GM19238 (cell line): ENCODE data around the gene C1orf159.
A peak's percentile ranks its signal among the peaks of the same experiment; 100 is the strongest.

Experiments used
- DNase-seq: peaks from one replicate; pipeline ENCODE4 v3.0.0; 2011; ENCODE audit warnings: low spot score; ENCODE audit not compliant: insufficient read length

Gene C1orf159

DNA sequence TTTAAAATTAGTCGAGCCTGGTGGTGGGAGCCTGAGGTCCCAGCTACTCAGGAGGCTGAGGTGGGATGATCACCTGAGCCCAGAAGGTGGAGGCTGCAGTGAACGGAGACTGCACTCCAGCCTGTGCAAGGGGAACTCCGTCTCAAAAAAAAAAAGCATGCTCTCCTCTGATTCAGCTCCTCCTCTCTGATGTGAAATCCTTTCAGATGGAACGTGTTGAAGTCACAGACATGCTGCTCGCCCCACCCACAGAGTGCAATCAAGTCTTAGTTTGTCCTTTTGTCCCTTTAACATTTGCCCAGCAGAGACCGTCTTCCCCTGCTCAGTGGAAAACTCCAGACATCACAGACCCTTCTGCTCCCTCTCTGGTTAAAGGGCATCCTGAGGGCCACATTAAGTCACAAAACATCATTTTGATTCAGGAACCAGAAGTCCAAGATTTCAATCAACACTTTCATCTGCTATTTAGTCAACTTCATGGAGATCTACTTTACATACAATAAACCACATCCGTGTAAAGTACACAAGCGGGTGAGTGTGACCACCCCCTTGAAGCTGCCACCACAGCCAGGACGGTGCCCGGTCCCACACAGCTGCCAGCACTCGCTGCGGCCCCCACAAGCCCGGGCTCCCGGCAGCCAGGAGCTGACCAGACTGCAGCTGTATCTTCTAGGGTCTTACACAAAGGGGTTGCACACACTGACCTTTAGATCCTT is 22.8 kb downstream of the C1orf159 start:
- DNase-seq = no peak

DNA sequence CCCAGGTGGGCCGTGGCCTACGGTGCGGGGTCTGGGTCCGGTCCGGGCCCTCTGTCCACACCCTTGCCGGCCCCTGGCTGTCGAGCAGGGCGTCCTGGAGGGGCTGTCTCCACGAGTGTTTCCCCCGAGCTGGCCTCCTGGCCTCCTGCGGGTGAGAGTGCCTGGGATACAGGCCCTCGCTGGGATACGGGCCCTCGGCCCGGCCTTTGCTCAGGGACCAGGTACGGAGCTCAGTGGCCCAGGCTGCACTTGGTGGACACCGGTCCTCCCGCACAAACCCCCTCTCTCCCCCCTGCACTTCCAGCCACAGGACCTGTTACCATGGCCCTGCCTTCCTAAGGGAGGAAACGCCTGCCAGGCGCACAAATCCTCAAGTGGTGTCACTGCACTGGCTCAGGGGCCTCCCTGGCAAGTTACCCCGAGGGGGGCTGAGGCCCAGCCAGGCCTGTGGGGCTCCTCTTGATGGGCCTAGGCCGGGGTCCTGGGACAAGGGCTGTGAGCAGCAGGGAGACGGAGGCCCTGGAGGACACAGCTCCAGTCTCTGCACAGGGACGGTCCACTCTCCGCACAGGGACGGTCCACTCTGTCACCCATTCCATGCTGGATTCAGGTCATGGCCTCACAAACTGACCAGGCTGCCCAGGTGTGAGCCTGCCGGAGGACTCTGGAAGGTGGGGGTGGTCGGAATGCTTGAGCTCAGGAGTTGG is 23.6 kb downstream of the C1orf159 start:
- DNase-seq = no peak

DNA sequence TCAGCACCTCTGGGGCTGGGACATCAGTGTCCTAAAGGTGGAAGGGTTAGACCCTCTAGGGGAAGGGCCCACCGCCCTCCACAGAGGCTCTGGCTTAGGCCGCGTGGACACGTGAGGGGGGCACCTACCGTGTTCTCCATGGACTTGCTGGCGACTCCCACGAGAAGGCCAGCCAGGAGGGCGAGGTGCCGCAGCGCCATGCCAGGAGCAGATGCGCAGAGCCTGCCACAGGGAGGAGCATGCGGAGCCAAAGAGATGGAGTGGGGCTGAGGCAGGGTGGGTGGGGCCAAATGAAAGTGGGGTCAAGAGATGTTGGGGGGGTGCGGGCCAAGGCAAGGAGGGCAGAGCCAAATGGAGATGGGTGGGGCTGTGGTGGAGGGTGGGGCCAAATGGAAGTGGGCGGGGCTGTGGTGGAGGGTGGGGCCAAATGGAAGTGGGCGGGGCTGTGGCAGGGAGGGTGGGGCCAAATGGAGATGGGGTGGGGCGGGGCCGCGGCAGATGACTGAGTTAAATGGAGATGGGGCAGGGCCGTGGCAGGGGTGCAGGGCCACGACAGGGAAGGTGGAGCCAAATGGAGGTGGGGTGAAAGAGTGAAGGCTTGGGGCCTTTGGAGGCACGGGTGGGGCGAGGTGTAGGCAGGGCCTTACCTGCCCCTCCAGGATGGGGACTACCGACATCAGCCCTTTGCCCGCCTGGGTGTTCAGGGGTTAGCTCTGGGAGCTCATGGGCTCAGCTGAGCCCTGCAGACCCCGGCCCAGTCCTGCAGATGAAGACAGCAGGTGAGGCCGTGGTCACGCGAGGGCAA is 24.3 kb downstream of the C1orf159 start:
- DNase-seq = peak; percentile 10

DNA sequence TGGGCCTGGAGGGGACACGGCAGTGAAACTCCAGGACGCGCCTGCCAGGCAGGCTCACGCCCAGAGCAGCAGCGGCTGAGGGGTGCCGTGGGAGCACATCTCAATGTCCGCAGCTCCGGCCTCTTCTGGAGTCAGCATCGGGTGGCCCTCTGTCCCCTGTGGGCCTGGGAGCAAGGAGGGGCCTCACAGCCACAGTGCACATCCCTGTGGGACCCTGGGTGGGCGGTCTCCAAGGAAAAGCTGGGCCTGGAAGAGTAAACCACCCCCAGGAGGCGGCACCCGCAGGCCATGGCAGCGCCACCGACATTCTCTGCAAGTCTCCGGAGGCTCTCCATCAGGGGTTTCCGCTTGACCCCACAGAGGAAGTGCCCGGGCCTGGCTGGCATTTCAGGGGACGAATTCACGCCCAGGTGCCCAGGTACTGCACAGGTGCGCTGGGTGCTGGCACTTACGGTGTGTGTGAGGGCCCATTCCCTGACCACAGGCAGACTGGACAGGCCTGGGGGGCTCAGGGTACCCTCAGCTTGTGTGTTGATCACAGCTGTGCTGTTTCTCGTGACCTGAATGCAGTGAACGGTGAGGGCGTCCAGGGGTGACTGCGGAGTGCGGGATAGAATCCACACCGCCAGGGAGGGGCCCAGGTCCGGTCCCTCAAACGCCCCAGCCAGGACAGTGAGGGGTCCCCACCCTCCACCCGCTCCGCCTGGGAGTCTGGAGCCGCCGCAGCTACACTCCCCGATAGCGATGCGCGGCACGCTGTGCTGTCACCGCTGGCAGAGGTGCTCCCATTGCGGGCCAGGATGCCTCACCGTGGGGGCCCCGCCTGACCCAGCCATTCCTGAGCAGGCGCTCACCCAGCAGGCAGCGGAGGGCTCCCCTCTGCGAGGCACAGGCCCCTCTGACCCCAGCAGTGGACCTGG is 25.2 kb downstream of the C1orf159 start:
- DNase-seq = peak; percentile 5

DNA sequence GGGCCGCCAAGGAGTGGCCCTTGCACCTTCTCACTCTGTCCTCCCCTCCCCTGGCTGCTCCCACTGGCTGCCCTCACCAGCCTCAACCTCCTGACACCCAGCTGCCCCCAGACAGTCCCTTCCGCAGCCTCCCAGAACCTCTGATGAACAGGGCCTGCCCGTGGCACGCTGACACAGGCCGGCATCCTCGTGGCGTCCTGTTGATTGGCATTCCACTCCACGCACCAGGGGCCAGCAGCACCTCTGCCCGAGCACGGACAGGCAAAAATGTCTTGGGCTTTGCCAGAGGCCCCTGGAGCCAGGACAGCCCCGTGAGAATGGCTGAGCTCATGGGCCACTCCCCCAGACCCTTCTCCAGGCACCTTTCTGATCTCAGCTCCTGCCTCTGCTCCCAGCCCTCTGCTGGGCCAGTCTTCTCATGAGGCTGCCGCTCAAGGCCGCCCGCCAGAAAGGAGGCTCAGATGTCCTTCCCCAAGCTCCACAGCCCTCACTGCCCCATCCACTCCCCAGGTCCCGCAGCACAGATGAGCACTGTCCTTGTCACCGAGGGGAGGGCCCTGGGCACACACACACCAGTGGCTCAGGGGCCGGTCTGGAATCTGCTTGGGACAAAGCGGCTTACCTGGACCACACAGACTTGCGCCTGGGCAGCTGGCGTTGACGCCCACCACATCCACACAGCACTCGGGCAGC is 26.0 kb downstream of the C1orf159 start:
- peak; percentile 5 for DNase-seq

DNA sequence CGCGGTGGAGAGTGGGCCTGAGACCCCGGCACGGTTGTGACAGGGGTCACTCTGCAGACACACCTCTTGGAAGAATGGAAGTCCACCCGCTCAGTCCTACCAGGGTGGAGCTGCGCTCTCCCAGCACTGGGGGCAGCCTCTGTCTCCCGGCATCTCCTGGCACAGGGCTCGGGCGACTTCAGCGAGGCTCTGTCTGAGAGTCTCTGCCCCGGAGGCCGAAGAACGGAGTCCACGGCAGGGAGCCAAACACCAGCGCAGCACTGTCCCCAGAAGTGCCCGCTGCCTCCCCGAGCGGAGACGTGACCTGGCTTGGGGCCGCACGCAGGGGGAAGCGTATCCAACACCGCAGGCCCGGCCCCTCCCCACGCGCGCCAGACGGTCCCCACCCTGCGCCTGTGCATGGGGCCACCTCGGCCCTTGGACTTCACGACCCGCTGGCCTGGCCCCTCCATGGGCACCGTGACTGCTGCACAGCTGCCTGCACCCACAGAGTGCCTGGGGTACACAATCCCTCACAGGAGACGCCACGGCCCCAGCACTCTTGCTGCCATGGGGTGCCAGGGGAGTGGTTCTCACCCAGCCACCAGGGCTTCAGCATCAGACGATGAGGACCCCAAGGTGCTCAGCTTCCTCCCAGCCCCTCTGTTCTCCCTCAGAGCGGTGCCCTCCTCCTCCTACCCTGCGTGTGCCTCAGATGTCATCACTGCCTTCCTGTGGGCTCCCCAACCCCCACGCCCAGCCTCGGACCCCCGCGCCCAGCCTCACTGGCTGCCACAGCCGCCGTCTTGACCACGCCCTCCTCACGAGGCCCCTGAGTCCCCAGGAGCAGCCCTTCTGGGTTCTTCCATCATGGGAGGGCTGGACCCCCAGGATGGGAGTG is 26.8 kb downstream of the C1orf159 start:
- no peak for DNase-seq

DNA sequence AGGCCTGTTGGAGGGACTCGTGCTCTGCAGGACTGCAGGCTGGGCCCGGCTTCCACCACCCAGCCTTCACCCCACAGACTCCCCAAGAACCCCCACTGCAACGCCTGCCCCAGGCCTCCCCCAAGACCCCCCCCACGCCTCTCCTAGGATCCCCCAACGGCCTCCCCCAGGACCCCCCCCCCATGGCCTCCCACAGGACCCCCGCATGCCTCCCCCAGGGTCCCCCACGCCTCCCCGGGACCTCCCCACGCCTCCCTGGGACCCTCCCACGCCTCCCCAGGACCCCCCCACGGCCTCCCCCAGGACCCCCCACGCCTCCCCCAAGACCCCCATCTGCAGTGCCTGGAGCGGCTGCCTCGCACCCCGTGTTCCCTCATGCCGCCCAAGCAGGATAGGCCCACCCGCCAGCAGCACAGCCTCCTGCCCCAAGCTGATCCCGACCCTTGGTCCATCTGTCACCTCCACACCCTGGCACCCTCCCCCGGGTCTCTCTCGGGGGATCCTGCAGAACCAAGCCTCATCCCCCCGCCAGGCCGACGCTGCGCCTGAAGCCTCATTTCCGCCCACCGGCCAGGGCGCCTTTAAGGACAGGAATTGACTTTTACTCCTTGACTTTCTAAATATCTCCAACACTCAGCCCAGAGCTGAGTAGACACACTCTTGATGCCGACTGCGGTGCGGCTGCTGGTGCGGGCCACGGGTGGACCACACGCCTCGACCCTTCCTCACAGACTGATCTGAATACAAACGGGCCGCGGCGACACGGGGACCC is 27.7 kb downstream of the C1orf159 start:
- no peak for DNase-seq

DNA sequence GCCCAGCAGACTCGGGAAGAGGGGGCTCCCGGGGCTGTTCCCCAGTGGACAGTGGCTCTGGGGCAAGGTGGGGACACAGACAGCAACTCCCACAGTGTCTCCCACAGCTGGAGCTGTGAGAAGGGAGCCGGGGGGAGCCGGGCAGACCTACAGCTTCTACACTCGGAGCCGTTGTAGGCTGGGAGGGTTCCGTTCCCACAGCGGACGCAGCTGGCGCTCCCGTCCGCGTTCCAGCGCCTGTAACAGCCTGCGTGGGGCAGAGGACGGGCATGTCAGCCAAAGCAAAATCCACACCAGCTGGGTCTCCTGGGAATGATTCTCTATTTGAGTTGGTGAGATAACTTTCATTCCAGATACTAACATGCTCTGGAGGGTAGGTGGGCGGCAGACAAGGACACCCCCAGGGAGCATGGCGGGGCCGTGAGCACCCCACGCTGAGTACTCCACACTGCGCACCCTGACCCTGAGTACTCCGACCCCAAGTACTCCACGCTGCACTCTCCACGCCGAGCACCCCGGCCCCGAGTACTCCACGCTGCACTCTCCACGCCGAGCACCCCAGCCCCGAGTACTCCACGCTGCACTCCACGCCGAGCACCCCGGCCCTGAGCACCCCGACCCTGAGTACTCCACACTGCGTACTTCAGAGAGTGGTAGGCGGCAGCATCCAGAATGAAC is 28.4 kb downstream of the C1orf159 start:
- DNase-seq = no peak

DNA sequence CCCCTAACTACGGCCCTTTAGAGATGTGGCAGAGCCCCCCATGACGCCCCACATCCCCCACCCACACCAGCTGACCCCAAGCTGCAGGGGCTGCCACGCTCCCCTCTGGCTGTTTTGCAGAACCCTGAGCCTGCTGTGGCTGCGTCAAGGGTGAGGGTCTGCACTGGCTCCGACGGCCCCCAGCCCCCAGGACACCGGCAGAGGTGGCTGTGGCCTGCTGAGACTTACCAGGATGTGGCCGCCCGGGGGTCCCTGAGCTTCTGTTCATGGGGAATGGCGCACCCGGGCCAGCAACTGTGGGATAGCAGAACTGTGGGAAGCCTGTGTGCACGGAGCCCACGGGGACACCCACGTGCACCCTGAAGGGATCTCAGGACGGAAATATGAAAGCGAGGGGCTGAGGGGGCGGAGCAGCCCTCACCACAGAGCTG is 29.0 kb downstream of the C1orf159 start:
- peak; percentile 2 for DNase-seq

DNA sequence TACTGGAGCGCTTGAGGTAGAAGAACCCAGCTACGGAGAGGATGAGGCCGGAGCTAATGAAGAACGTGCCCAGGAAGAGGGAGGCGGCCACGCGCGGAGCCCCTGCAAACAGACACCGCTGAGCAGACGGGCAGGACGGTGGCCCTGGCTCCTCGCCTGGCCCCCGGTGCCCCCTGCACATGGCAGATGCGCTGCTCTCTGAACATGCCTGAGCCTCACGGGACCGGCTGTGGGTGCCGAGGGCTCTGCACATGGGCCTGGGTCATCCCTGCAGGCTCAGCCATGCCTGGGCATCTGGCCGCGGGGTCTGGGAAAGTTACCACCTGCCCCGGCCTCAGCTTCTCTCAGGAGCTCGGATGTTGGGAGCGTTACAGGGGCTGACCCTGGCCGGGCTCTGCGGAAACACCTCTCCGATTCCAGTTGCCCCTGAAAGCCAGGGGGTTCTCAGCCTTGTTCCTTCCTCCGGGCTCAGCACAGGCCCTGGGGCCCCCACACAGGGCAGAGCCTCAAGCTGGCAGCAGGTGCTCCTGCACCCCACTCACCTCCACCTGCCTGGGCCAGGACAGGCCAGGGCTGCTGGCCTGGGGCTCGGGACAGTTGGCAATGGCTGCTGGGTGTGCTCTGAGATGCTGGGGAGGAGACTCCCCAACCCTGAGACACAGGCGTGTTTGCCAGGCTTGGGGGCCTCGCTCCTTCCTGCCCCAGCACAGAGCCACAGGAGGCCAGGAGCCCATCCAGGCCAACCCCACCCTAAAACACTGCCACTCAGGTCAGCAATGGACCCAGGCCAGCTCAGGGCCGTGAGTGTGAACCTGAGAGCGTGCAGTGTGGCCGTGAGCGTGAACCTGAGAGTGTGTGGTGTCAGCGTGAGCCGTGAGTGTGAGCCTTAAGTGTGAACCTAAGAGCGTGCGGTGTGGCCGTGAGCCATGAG is 29.7 kb downstream of the C1orf159 start:
- DNase-seq = no peak

DNA sequence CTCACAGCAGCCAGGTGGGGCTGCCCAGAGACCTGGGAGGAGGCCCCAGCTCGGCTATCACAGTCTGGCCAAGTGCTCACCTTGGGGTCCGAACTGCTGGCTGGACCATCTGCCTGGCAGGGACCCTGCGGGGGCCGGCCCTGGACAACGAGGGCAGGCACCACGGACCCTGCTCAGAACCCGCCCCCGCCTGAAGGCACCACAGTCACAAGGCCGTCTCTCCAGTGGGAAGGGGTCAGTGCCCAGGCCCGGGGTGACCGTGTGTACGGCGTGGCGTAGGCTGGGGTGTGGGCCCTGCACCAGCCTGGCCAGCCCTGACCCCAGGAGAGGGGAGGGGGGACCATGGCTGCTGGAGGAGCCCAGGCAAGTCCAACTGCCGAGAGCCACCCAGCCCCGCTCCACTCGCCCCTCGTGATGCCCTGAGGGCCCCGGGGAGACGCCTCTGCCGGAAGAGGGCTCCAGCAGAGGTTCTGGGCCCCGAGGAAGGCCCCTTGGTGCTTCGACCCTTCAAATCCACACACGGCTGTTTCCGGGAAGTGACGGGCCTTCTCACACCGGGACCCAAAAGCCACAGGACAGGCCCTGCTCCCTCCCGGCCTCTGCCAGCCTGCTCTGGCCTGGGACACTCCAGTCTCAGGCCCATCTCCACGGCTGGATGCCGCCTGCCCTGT is 30.6 kb downstream of the C1orf159 start:
- peak; percentile 1 for DNase-seq

DNA sequence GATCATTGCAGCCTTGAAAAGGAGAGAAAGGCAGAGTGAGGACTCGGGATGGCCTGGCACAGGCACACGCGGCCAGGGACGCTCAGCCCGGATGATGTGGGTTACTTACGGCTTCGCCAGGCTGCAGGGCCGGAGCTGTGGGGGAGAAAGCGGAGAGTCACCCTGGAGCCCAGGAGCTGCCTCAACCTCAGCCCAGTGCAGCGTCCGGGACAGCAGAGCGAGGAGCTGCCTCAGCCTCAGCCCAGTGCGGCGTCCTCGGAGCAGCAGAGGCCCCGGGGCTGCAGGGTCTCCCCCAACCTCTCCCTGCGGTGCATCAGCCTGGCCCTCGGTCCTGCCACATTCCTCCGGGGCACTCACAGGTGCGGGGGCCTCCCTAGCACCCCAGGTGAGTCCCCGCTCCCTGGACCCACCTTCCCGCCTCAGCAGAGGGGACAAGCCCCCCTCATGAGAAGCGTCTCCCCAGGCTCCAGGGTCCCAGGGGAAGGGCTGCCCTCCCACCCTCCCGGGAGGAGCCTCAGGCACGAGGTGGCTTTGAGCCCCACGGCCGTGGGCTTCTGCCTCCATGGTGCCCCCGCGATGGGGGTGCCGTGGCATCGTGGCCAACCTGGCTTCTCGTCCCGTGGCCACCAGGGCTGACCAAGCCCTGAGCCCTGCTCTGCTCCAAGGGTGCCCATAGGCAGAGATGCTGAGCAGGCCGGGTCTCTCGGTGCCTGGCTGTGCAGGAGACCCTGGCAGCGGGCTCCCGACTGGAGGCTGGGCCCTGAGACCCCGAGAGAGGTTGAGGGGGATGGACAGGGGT is 31.3 kb downstream of the C1orf159 start:
- peak; percentile 6 for DNase-seq

DNA sequence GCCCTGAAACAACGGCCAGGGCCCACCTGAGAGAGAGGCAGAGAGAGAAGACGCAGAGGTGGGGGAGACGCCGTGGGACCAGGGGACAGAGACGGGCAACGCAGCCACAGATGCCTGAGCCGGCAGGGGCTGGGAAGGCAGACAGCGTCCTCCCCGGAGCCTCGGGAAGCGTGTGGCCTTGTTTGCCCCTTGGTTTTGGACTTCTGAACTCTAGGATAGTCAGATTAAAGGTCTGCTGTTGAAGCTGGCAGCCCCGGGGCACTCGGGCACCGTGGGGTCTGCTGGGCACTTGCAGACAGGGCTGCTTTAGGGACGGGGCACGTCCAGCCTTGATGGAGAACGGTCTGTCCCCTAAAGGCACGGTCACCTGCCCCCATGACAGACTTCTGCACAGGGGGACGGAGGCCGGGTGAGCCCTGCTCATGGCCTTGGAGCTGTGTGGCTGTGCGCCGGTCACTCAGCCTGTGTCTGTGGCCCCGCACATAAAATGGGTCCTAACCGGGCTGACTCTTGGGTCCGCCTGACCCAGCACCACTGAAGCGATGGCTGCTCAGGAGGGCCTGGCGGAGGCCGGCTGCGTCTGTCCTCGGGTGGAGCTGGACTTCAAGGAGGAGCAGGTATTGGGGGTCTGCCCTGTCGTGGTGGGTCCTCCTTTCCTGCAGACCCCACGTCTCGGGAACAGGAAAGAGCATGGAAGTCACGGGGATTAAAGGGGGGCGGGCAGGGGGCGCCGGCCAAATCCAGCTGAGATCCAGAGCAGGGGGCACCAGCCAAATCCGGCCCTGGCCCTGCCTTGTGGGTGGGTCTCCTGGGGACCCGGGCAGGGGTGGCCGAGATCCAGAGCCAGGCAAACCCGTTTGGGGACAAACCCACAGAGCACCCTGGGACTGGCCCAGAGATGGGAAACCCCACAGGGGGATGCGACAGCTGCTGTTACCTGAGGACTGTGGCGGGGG is 32.2 kb downstream of the C1orf159 start:
- DNase-seq = peak; percentile 7

DNA sequence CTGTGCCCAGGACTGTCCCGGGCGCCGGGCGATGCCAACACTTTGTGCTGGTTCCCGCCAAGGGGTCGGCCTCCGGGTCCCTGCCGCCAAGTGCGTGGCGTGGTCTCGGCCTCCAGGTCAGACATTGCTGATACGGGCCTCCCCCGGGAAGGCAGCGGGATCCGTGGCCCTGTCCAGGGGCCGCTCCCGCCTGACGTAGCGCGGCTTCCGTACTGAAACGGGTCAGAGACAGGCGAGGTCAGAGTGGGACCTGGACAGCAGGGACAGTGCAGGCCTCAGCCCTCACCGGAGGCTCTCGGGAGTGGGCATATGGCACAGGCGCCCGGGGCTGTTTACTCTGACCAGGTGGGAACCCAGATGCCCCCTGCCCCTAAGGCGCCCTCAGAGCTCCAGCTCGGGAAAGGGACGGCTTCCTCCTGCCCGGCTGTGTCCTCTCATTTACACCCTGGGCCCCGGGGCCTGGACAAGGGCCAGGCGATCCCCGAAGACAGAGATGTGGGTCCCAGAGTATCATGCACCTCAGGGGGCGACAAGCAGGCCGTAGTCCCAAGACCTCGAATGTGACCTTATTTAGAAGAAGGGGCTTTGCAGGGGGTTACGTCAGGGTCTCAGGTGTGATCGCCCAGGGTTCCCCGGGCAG is 33.0 kb downstream of the C1orf159 start:
- peak; percentile 3 for DNase-seq
